Dendritic cell treated with granulocyte-macrophage colony-stimulating factor and Interleukin-4, amounts not matched to agents 40 ng/mL and 50 ng/mL, for 4 days (primary cell): ENCODE measurements around the gene COG1.
"Not testable (repeated sequence)": the region's sequence is repeated elsewhere in the genome, so short reads cannot be mapped to it uniquely, and the experiment has no call there.

Experiments
- H3K27ac Mint-ChIP-seq: one replicate; pipeline ENCODE4 v1.8.0; 2022; ENCODE audit warnings: mild to moderate bottlenecking, mixed read lengths
- H3K27me3 Mint-ChIP-seq: one replicate; pipeline ENCODE4 v1.8.0; 2022; ENCODE audit warnings: mild to moderate bottlenecking, mixed read lengths
- H3K36me3 Mint-ChIP-seq: one replicate; pipeline ENCODE4 v1.8.0; 2022; ENCODE audit warnings: low read depth, mixed read lengths
- H3K4me1 Mint-ChIP-seq: one replicate; pipeline ENCODE4 v1.8.0; 2022; ENCODE audit warnings: low read depth, mixed read lengths
- H3K4me3 Mint-ChIP-seq: one replicate; pipeline ENCODE4 v1.8.0; 2022; ENCODE audit warnings: mild to moderate bottlenecking, moderate library complexity, mixed read lengths
- H3K9me3 Mint-ChIP-seq: one replicate; pipeline ENCODE4 v1.8.0; 2022; ENCODE audit warnings: mixed read lengths
- intact Hi-C: fragments of 100-400 bp; cut with micrococcal nuclease; formaldehyde crosslinking; loops from one replicate; pipeline ENCODE4 v1.15.0; 2022

The COG1 gene, protein sequence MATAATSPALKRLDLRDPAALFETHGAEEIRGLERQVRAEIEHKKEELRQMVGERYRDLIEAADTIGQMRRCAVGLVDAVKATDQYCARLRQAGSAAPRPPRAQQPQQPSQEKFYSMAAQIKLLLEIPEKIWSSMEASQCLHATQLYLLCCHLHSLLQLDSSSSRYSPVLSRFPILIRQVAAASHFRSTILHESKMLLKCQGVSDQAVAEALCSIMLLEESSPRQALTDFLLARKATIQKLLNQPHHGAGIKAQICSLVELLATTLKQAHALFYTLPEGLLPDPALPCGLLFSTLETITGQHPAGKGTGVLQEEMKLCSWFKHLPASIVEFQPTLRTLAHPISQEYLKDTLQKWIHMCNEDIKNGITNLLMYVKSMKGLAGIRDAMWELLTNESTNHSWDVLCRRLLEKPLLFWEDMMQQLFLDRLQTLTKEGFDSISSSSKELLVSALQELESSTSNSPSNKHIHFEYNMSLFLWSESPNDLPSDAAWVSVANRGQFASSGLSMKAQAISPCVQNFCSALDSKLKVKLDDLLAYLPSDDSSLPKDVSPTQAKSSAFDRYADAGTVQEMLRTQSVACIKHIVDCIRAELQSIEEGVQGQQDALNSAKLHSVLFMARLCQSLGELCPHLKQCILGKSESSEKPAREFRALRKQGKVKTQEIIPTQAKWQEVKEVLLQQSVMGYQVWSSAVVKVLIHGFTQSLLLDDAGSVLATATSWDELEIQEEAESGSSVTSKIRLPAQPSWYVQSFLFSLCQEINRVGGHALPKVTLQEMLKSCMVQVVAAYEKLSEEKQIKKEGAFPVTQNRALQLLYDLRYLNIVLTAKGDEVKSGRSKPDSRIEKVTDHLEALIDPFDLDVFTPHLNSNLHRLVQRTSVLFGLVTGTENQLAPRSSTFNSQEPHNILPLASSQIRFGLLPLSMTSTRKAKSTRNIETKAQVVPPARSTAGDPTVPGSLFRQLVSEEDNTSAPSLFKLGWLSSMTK

GRCh38 chr17:73192894-73193701 lies at the start of gene COG1:
TSS of gene COG1 (plus strand) at chr17:73193055. CDS start at chr17:73193070, 15 bp downstream.
- H3K27me3 Mint-ChIP-seq = no peaks in the 10 kb centered on the region
- H3K27ac Mint-ChIP-seq = peak within 1 kb of the TSS; percentile 92
- peaks cover 22% of the 10 kb centered on the region for H3K4me1 Mint-ChIP-seq
- intact Hi-C loops = loop anchor here (2.0 kb wide), 2 partner anchors 40 to 120 kb away; partner anchors contain the start of gene CDC42EP4
- peak within 1 kb of the TSS; percentile 99 for H3K4me3 Mint-ChIP-seq
- H3K36me3 Mint-ChIP-seq = peaks cover 32% of the 10 kb centered on the region
- no peaks in the 10 kb centered on the region for H3K9me3 Mint-ChIP-seq

GRCh38 chr17:73144209-73144608 lies 48.6 kb upstream of the COG1 start:
- intact Hi-C loops = loop anchor here (5.0 kb wide), 1 partner anchor 52 kb away; the partner anchor contains the start of gene SLC39A11
- Mint-ChIP-seq H3K4me1 (peaks cover 59% of the 10 kb centered on the region), H3K9me3 (peaks cover 13% of the 10 kb centered on the region), H3K27ac (peak overlapping the region; percentile 88)
- not testable (repeated sequence) for H3K36me3 Mint-ChIP-seq, H3K4me3 Mint-ChIP-seq, H3K27me3 Mint-ChIP-seq

DNA sequence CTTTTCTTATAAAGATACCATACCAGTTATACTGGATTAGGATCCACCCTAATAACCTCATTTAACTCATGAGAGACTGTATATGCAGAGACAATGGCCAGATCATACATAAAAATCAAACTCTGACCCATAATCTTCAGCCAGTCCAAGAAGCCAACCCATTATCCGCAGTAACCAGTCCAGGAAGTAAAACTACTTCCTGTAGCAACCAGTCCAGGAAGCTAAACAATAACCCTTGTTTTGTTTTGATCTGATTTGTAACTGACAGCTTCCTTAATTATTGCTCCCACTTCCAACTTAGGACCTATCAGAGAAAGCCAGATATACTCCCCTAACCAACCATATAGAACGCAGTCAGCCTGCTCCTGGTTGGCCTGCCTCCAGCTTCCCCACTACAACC lies 47.2 kb upstream of the COG1 start:
- no peak overlapping the region for H3K27ac Mint-ChIP-seq
- H3K9me3 Mint-ChIP-seq = peaks cover 13% of the 10 kb centered on the region
- peaks cover 6% of the 10 kb centered on the region for H3K27me3 Mint-ChIP-seq
- intact Hi-C loops = no loop called here
- H3K4me3 Mint-ChIP-seq = no peak overlapping the region
- H3K36me3 Mint-ChIP-seq = peaks cover 6% of the 10 kb centered on the region
- peaks cover 59% of the 10 kb centered on the region for H3K4me1 Mint-ChIP-seq

DNA sequence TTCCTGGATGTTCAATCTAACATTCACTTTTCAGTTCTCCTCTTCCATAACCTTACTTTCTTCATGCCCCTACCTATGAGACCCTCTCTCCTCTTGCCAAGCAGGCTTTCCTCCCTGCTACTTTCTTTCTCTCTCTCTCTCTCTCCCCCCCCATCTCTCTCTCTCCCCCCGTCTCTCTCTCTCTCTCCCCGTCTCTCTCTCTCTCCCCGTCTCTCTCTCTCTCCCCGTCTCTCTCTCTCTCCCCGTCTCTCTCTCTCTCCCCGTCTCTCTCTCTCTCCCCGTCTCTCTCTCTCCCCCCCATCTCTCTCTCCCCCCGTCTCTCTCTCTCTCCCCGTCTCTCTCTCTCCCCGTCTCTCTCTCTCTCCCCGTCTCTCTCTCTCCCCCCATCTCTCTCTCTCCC lies 45.1 kb upstream of the COG1 start:
- Mint-ChIP-seq H3K4me3 (peak overlapping the region; percentile 22), H3K9me3 (peaks cover 13% of the 10 kb centered on the region), H3K27ac (peak overlapping the region; percentile 1), H3K4me1 (peaks cover 56% of the 10 kb centered on the region)
- intact Hi-C loops, H3K36me3 Mint-ChIP-seq, H3K27me3 Mint-ChIP-seq: not testable (repeated sequence)

DNA sequence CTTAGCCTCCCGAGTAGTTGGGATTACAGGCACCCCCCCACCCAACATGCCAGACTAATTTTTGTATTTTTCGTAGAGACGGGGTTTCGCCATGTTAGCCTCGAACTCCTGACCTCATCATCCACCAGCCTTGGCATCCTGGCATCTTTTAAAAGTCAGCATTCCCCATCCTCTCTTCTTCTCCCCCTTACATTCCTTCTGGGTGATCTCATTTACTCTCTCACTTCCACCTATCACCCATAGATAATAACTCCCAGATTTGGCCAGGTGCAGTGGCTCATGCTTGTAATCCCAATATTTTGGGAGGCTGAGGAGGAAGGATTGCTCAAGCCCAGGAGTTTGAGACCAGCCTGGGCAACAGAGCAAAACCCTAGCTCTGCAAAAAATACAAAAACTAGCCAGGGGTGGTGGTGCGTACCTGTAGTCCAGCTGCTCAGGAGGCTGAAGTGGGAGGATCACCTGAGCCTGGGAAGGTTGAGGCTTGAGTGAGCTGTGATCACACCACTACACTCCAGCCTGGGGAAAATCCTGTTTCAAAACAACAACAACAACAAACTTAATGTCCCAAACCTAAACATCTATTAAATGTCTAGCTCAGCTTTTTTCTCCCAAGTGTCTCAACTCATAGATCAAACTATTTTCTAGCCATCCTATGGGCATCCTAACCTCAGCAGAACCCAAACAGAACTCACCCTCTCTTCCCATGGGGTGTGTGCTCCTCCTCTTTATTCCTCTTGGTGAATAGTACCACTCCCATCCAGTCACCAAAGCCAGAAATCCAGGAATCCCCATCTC lies 44.1 kb upstream of the COG1 start:
- intact Hi-C loops = no loop called here
- Mint-ChIP-seq H3K27ac (peak overlapping the region; percentile 1), H3K9me3 (peaks cover 13% of the 10 kb centered on the region), H3K4me1 (peaks cover 47% of the 10 kb centered on the region), H3K4me3 (no peak overlapping the region), H3K36me3 (peaks cover 6% of the 10 kb centered on the region), H3K27me3 (peaks cover 6% of the 10 kb centered on the region)

GRCh38 chr17:73150622-73151300 lies 42.1 kb upstream of the COG1 start:
- intact Hi-C loops, H3K9me3 Mint-ChIP-seq, H3K27me3 Mint-ChIP-seq, H3K4me3 Mint-ChIP-seq, H3K36me3 Mint-ChIP-seq, H3K27ac Mint-ChIP-seq: not testable (repeated sequence)
- peaks cover 29% of the 10 kb centered on the region for H3K4me1 Mint-ChIP-seq

- Mint-ChIP-seq H3K36me3 (no peaks in the 10 kb centered on the region), H3K9me3 (no peaks in the 10 kb centered on the region), H3K27ac (peak overlapping the region; percentile 31), H3K4me1 (peaks cover 32% of the 10 kb centered on the region), H3K27me3 (peaks cover 10% of the 10 kb centered on the region), H3K4me3 (no peak overlapping the region)
- intact Hi-C loops = no loop called here
Measured at GRCh38 chr17:73151916-73152632, 40.8 kb upstream of the COG1 start.

DNA sequence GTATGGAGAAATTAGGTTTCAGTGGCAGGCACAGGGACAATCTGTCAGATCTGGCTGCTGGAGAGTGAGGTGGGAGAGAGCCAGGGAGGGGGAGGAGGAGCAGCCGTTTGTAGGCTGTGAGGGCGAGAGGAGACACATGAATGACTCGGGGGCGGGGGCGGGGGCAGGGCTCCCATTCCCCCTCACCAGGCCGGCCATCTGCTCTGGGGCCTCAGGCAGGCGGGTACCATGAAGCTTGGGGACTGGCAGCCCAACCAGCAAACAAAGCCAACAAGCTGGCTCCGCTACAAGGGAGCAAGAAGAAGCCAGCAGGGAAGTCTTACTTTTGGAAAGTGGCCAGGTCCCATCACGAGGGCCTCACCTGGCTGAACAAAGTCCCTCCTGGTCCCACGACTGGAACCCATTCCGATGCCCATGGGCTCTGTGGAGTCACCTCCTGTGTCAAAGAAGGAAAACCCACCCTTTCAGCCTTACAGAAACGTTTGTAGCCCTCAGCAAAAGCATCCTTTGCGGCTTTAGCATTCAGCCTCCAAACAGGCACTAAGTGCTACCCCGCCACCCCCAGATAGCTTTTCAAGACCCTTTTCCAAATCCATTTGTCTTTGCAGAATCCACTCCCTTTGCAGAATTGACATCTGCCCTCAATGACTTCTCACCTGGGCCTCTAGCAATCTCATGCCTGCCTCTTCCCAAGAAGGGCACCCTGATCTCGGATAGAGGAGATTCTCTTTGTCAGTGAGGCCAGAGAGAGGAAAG lies 37.3 kb upstream of the COG1 start:
- no peaks in the 10 kb centered on the region for H3K36me3 Mint-ChIP-seq
- H3K4me3 Mint-ChIP-seq = no peak overlapping the region
- H3K9me3 Mint-ChIP-seq = no peaks in the 10 kb centered on the region
- peaks cover 25% of the 10 kb centered on the region for H3K4me1 Mint-ChIP-seq
- no peak overlapping the region for H3K27ac Mint-ChIP-seq
- intact Hi-C loops = loop anchor here (1.0 to 2.0 kb wide), 2 partner anchors 169 to 429 kb away; no protein-coding TSS in a partner anchor
- H3K27me3 Mint-ChIP-seq = peaks cover 19% of the 10 kb centered on the region

DNA sequence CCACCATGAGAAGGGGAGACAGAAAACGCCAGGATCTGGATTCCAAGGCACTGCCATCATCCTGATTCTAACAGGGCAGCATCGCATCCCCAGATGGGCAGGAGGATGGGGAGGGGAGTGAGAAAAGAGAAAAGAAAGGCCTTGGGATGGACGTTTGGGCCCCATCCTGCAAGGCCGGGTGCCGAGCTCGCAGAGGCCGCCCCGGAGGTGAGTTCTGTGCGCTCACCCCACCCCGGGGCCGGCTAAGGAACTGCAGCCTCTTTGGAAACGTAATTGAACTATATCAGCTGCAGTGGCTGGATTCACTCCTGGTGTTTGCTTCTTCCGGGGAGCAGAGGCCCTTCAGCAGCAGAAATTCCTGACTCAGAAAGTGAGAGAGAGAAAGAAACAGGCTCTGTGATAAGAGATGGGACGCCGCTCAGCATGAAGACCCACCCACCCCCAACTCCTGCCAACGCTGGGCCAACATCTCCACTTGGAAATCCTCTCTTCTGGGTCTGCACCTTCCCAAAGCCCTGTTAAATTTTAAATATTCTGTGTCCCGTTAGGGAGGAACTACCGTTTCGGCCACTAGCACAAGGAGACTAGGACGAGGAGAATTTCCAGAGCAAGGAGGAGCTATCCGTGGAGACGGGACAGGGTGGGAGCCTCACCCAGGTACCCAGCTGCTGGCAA lies 36.6 kb upstream of the COG1 start:
- Mint-ChIP-seq H3K4me3 (no peak overlapping the region), H3K36me3 (no peaks in the 10 kb centered on the region), H3K4me1 (peaks cover 19% of the 10 kb centered on the region), H3K27me3 (peaks cover 25% of the 10 kb centered on the region), H3K27ac (no peak overlapping the region), H3K9me3 (no peaks in the 10 kb centered on the region)
- intact Hi-C loops = loop anchor here (1.0 to 2.0 kb wide), 2 partner anchors 170 to 430 kb away; no protein-coding TSS in a partner anchor

GRCh38 chr17:73156887-73157520 lies 35.9 kb upstream of the COG1 start:
- Mint-ChIP-seq H3K27ac (no peak overlapping the region), H3K27me3 (peaks cover 32% of the 10 kb centered on the region), H3K4me1 (peaks cover 15% of the 10 kb centered on the region), H3K4me3 (no peak overlapping the region), H3K9me3 (no peaks in the 10 kb centered on the region), H3K36me3 (no peaks in the 10 kb centered on the region)
- intact Hi-C loops = loop anchor here (1.0 to 2.0 kb wide), 2 partner anchors 171 to 430 kb away; no protein-coding TSS in a partner anchor
